Activated naive CD4-positive, alpha-beta T cell treated with anti-CD3 and anti-CD28 coated beads, Interleukin-2, amount 50 U/mL, for 72 hours (primary cell): Measurements from ENCODE around the gene S100A7A. TPM values are rescaled to one million over a fixed set of nuclear protein-coding genes. Genes with fewer than 3 reads are reported as not detected.
"Not testable (repeated sequence)": the region's sequence is repeated elsewhere in the genome, so short reads cannot be mapped to it uniquely, and the experiment has no call there.

Experiments used
- ATAC-seq, 2 donors: fragments of 150-1000 bp; cut with Tn5 transposase; 2 replicates each; pipeline ENCODE4 v1.10.0; 2021; ENCODE audit warnings: mild to moderate bottlenecking in 2 of 2, moderate library complexity in 2 of 2
- DNase-seq, 2 donors: peaks; one replicate each; pipeline ENCODE4 v3.0.0; 2021 to 2022; ENCODE audit warnings: low spot score in 2 of 2
- H3K27ac Mint-ChIP-seq, 2 donors: one replicate each; pipeline ENCODE4 v1.8.0; 2022; ENCODE audit warnings: mild to moderate bottlenecking in 2 of 2, mixed read lengths in 2 of 2
- H3K36me3 Mint-ChIP-seq, 2 donors: one replicate each; pipeline ENCODE4 v1.8.0; 2022; ENCODE audit warnings: mixed read lengths in 2 of 2
- H3K9me3 Mint-ChIP-seq, 2 donors: one replicate each; pipeline ENCODE4 v1.8.0; 2022; ENCODE audit warnings: mixed read lengths in 2 of 2
- total RNA-seq, 2 donors: library from RNA; stranded (reverse); gene quantifications; one replicate each; pipeline ENCODE4 v1.2.3, GENCODE V29; 2022

Gene S100A7A
- total RNA-seq, 2 donors from 2014 or later: not detected

DNA sequence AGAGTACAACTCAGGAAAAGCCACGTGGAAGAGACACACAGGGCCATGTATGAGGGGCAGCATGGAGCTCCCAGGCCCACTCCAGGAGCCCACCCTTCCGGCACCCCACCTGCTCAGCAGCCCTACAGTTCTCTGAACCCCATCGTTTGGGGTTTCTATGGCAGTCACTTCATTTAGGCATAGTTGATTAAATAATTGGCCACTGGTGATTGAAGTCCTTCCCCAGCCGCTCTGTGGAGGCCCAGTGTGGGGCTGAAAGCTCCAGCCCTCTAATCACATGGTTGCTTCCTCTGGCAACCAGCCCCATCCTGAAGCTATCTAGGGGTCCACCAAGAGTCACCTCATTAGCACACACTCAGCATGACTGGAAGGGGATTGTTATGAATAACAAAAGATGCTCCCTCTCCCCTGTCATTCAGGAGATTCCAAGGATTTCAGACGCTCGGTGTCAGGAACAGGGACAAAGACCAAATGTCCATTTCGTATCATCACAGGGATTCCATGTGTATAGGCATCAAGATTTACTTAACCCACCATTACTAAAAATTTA, 12.2 kb upstream of the S100A7A start:
- no peaks in the 10 kb centered on the region for H3K36me3 Mint-ChIP-seq
- H3K9me3 Mint-ChIP-seq: no peaks in the 10 kb centered on the region
- ATAC-seq (no peak), DNase-seq (no peak)
- no peak overlapping the region for H3K27ac Mint-ChIP-seq

DNA sequence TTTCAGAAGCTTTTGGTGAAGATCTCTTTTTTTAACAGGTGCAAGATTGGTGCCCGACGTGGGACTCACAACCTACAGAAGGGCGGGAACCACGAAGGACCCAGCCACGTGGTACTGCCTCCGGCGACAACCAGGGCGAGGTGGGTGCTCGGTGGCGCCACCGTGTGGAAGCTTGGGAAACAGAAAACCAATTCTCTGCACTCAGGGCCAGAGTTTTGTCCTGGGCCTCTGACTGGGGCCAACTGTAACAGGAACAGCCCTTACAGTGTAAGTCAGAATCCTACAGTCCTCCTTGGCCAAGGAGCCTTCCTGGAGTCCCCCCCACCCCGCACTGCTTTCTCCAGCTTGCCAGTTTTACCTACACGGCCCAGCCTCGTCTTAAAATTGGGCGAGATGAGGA, 11.6 kb upstream of the S100A7A start:
- ATAC-seq (peak; percentile 62 to 75), DNase-seq (peak in 1 of 2 donors; percentile 74)
- Mint-ChIP-seq H3K27ac (no peak overlapping the region), H3K9me3 (no peaks in the 10 kb centered on the region), H3K36me3 (no peaks in the 10 kb centered on the region)

DNA sequence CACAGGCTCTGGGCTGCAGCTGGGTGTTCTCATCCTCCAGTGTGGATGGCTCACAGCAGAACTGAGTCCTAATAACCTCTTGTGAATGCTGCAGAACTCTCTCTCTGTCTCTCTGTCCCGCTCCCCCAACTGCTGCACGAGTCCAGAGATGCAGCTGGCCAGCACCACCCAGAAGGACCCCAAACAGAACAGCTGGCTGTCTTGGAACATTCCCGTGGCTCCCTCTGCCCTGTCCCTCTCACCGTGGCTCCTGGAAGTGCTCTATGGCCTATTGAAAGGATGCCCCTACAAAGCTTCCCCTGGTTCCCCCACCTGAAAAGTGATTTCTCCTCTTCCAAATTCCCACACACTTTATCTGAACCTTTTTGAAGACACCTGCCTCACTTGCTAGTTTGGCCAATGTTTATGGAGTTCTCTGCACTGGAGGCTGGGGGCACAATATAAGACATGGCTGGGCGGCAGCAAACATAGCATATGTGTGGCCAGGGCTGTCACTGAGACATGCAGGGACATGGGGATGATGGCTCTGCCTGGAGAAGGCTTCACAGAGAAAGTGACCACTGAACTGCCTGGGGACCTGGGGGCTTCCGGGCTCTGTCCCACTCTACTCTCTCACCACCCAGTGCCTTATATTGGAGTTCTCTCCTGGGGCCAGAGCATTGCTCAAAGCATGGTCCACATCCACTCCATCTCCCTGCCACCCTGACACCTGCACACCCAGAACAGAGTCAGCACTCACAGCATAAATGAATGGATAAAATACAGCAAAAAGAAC, 10.3 kb upstream of the S100A7A start:
- H3K27ac Mint-ChIP-seq, H3K9me3 Mint-ChIP-seq, ATAC-seq, DNase-seq, H3K36me3 Mint-ChIP-seq: not testable (repeated sequence)

GRCh38 chr1:153407274-153407673, 9.0 kb upstream of the S100A7A start:
- not testable (repeated sequence) for H3K27ac Mint-ChIP-seq, H3K36me3 Mint-ChIP-seq, H3K9me3 Mint-ChIP-seq, ATAC-seq, DNase-seq

GRCh38 chr1:153413961-153414360, 2.4 kb upstream of the S100A7A start:
- not testable (repeated sequence) for H3K36me3 Mint-ChIP-seq, H3K9me3 Mint-ChIP-seq, ATAC-seq, H3K27ac Mint-ChIP-seq, DNase-seq

DNA sequence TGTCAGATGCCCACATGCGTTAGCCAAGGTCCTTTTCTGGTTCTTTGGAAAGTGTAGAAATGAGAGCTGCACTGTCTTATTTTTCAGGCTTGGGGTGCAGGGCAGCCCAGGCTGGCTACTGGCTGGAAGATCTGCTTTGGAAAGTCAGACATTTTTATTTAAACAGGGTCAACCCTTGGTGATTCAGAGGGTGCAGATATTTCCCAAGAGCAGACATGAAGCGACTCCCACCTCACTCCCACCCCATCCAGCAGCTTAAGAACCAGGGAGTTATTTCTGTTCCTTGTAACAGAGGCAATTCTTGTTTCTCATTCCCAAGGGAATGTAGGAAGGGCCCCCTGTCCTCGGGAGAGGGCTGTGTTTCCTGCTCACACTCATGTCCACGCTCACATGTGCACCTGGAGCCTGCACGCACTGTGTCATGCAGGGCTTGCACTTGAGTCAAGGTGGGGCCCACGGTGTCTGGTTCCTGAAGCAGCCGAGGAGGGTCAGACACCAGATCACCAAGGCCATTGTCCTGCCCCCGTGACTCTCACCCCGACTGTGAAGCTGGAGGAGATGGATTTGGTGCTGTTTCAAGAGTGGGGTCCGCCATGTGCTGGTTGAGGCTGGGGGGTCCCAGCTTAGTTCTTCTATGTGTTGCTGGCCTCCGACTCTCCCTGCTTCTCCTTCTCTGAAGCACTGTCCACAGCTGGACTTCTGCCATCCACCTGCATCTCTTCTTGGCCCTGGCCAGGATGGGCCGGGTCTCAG, 992 bp downstream of the S100A7A start:
- no peak overlapping the region for H3K27ac Mint-ChIP-seq
- peaks cover 0 to 4% of the 10 kb centered on the region in 2 donors for H3K9me3 Mint-ChIP-seq
- no peak for ATAC-seq
- no peaks in the 10 kb centered on the region for H3K36me3 Mint-ChIP-seq
- peak in 1 of 2 donors; percentile 21 for DNase-seq

GRCh38 chr1:153418758-153419435, 2.6 kb downstream of the S100A7A start:
- not testable (repeated sequence) for H3K27ac Mint-ChIP-seq, H3K9me3 Mint-ChIP-seq, DNase-seq, ATAC-seq, H3K36me3 Mint-ChIP-seq

DNA sequence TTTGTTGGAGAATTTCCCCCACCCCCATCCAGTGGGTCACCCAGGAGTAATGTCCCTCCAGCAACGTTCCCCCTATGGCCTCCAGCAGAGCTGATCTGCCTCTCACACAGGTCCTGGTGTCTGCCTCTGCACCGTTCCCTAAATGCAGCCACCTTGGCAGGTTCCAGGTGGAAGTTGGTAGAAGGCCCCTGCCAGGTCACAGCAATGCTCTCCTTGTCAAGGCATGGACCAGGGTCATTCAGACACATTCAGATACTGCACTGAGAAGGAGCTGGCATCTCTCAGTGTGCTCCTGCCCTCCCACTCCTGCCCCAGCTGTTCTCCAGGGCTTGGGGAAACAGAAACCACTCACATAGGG, 3.1 kb downstream of the S100A7A start:
- H3K9me3 Mint-ChIP-seq, DNase-seq, H3K36me3 Mint-ChIP-seq, ATAC-seq, H3K27ac Mint-ChIP-seq: not testable (repeated sequence)

GRCh38 chr1:153420306-153420705, 4.0 kb downstream of the S100A7A start:
- DNase-seq (no peak), ATAC-seq (no peak)
- Mint-ChIP-seq H3K9me3 (peaks cover 0 to 4% of the 10 kb centered on the region in 2 donors), H3K27ac (no peak overlapping the region), H3K36me3 (no peaks in the 10 kb centered on the region)

GRCh38 chr1:153422450-153423068, 6.2 kb downstream of the S100A7A start:
- DNase-seq (peak in 1 of 2 donors; percentile 69), ATAC-seq (no peak)
- Mint-ChIP-seq H3K9me3 (peaks cover 0 to 4% of the 10 kb centered on the region in 2 donors), H3K36me3 (no peaks in the 10 kb centered on the region), H3K27ac (no peak overlapping the region)

DNA sequence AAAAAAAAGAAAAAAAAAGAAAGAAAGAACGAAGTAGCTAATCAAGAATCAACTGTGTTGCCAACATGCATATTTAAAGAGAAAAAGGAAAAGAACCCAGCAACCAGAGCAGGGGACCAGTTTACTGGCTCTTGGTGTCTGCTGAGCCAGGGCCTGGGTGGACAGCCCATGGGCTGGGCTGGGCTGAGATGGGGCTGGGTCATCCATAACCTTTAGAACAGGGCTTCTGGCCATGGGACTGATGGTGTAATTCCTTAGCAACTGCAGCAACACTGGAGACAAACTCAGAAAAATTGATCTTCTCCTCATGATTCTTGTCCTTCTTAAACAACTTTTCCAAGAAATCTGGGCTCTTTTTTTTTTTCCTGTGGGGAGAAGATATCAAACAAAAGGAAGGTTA, 10.5 kb downstream of the S100A7A start:
- ATAC-seq: no peak
- no peak overlapping the region for H3K27ac Mint-ChIP-seq
- no peak for DNase-seq
- no peaks in the 10 kb centered on the region for H3K9me3 Mint-ChIP-seq
- H3K36me3 Mint-ChIP-seq: no peaks in the 10 kb centered on the region

DNA sequence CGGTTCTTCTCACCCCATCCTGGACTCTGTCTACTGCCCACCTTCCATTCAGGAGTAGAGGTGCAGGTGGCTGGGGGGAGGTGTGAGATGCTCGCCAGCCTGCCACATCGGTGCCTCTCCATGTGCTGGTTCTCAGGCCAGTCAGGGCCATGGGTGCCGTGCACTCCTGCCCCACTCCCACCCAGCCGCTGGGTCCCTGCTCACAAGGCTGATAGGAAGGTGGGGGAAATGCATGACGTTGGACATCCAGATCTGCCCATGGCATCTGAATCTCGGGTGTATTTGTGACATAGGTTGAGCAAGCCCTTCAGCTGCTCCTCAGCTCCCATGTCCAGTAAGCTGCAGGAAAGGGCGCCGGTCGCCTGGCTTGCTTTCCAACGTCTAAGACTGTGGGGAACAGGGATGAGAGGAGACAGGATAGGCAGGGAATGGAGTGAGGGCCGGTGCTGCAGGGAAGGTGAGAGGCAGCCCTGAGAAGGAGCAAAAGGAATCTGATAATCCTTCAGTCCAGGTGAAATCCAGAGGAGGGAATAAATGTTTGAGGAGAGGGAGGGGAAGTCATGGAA, 11.8 kb downstream of the S100A7A start:
- no peak overlapping the region for H3K27ac Mint-ChIP-seq
- no peaks in the 10 kb centered on the region for H3K9me3 Mint-ChIP-seq
- DNase-seq (no peak), ATAC-seq (no peak)
- no peaks in the 10 kb centered on the region for H3K36me3 Mint-ChIP-seq

DNA sequence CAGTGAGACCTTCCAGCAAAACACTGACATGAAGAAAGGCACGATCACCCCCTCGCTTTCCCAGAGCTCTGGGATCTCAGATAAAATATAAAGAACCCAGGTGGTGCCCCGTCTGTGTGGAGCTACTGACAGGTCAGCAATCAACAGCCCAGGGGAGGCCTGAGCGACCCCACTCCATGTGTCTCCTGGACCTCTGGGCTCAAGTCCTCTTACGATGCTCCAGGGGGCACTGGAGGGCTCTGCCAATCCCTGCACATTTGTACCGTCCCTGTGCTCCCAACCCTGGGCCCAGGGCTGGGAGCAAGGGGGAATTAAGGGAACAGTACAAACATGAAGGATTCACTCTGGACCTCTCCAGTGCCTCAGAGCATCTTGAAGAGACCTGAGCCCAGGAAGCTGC, 12.5 kb downstream of the S100A7A start:
- H3K9me3 Mint-ChIP-seq: no peaks in the 10 kb centered on the region
- DNase-seq (no peak), ATAC-seq (no peak)
- no peaks in the 10 kb centered on the region for H3K36me3 Mint-ChIP-seq
- no peak overlapping the region for H3K27ac Mint-ChIP-seq

GRCh38 chr1:153429266-153430165, 13.2 kb downstream of the S100A7A start:
- no peaks in the 10 kb centered on the region for H3K36me3 Mint-ChIP-seq
- no peak for ATAC-seq
- DNase-seq: no peak
- no peaks in the 10 kb centered on the region for H3K9me3 Mint-ChIP-seq
- H3K27ac Mint-ChIP-seq: no peak overlapping the region

GRCh38 chr1:153430166-153430553, 13.8 kb downstream of the S100A7A start:
- Mint-ChIP-seq H3K9me3 (no peaks in the 10 kb centered on the region), H3K27ac (no peak overlapping the region), H3K36me3 (no peaks in the 10 kb centered on the region)
- ATAC-seq (no peak), DNase-seq (no peak)

DNA sequence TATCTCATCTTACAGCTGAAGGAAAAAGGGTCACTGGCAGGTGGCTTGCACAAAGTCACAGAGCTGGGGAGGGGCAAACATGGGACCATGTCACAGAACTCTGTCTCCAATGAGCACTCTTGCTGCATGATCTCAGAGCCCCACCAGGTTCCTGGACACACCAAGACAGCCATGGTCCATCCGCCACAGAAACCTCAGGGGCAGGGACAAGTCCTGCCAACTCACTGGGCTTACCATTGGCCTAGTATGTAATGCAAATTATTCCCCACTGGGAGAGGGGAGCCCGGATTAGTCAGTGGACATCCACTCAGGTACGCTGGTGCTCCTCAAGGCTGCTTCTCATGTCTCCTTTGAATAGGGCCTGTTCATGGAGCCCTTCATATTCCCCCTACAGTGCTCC, 14.2 kb downstream of the S100A7A start:
- Mint-ChIP-seq H3K27ac (no peak overlapping the region), H3K9me3 (no peaks in the 10 kb centered on the region), H3K36me3 (no peaks in the 10 kb centered on the region)
- DNase-seq (no peak), ATAC-seq (no peak)
